A549 (cell line): ENCODE results near the gene ADAM19. TPM values are rescaled to one million over a fixed set of nuclear protein-coding genes. Genes with fewer than 3 reads are reported as not detected.

Experiments used
- ATAC-seq, 2 experiments: fragments of 200-7000 bp in 1 of 2; fragments of >200 bp in 1 of 2; cut with Nextera tagmentation in 1 of 2; cut with Tn5 transposase in 1 of 2; 3 replicates each; pipeline versions ENCODE4 v1.8.0 to v1.9.1; 2018 to 2020; ENCODE audit warnings: mild to moderate bottlenecking in 1 of 2, moderate library complexity in 1 of 2
- CTCF ChIA-PET: fragments of 300-600 bp; sonication (Branson Sonifier 250); formaldehyde crosslinking; extraction: SDS; loops from one replicate; lab custom pipeline; 2021; ENCODE audit warnings: antibody characterized with exemption, inconsistent platforms; lab: Yijun Ruan, JAX
- POLR2A ChIA-PET: fragments of 350-600 bp; formaldehyde crosslinking; extraction: SDS; loops from one replicate; lab custom pipeline; 2021; ENCODE audit warnings: antibody characterized with exemption, inconsistent platforms; lab: Yijun Ruan, JAX
- DNase-seq, 2 experiments: peaks; one replicate each; pipeline versions ENCODE4 v3.0.0 to v3.0.0-alpha.2; 2011 to 2016; ENCODE audit warnings: low read depth in 1 of 2, low spot score in 1 of 2
- FAIRE-seq: peaks from 2 replicates; lab custom pipeline; 2011; peaks lifted over from hg19 to GRCh38; lab: Jason Lieb, UNC
- H3K27ac ChIP-seq, 2 experiments: fragments of >200 bp; sonication (Bioruptor Twin); formaldehyde crosslinking; 3 replicates each; pipeline ENCODE4 v1.5.1; 2016 to 2017
- H3K4me1 ChIP-seq: fragments of >200 bp; sonication (Bioruptor Twin); formaldehyde crosslinking; 3 replicates; pipeline ENCODE4 v1.6.1; 2016
- H3K4me2 ChIP-seq: fragments of >200 bp; sonication (Bioruptor Twin); formaldehyde crosslinking; 3 replicates; pipeline ENCODE4 v1.6.1; 2016
- H3K4me3 ChIP-seq: fragments of >200 bp; sonication (Bioruptor Twin); formaldehyde crosslinking; 3 replicates; pipeline ENCODE4 v1.5.1; 2016
- H3K9me3 ChIP-seq: fragments of >200 bp; sonication (Bioruptor Twin); formaldehyde crosslinking; 3 replicates; pipeline ENCODE4 v1.6.1; 2016
- BHLHE40 ChIP-seq: IDR thresholded peaks from 2 replicates; pipeline ENCODE4 v1.6.1; 2012; ENCODE audit warnings: low read depth, low read length, inconsistent platforms
- CBX8 ChIP-seq: fragments of 200-600 bp; sonication (generic); IDR thresholded peaks from 2 replicates; pipeline ENCODE4 v1.6.1; 2016
- CHD2 ChIP-seq: fragments of 150-350 bp; IDR thresholded peaks from 2 replicates; pipeline ENCODE4 v1.6.1; 2014; ENCODE audit warnings: low read length; ENCODE audit not compliant: partially characterized antibody
- EHF ChIP-seq: fragments of 250-450 bp; sonication (Bioruptor Pico); IDR thresholded peaks from 2 replicates; pipeline ENCODE4 v1.5.0; 2020; ENCODE audit warnings: mild to moderate bottlenecking
- EP300 ChIP-seq, 2 experiments: fragments of >200 bp; sonication (Bioruptor Twin); formaldehyde crosslinking; IDR thresholded peaks; 2 replicates in 1 of 2; 3 replicates in 1 of 2; pipeline ENCODE4 v1.6.1; 2016 to 2017
- FOSB ChIP-seq: fragments of 250-450 bp; sonication (Bioruptor Pico); IDR thresholded peaks from 2 replicates; pipeline ENCODE4 v1.5.0; 2020; ENCODE audit warnings: mild to moderate bottlenecking, moderate library complexity
- FOXS1 ChIP-seq: fragments of 250-450 bp; sonication (Bioruptor Pico); IDR thresholded peaks from 2 replicates; pipeline ENCODE4 v1.5.0; 2020; ENCODE audit warnings: mild to moderate bottlenecking, moderate library complexity
- GATA3 ChIP-seq: IDR thresholded peaks from 2 replicates; pipeline ENCODE4 v1.6.1; 2012; ENCODE audit warnings: borderline replicate concordance
- HDAC2 ChIP-seq: fragments of 200-600 bp; sonication (generic); IDR thresholded peaks from 2 replicates; pipeline ENCODE4 v1.6.1; 2016
- HEYL ChIP-seq: fragments of 250-450 bp; sonication (Bioruptor Pico); IDR thresholded peaks from 2 replicates; pipeline ENCODE4 v1.8.0; 2021; ENCODE audit warnings: mild to moderate bottlenecking, moderate library complexity
- HOXA7 ChIP-seq: fragments of 250-450 bp; sonication (Bioruptor Pico); IDR thresholded peaks from 2 replicates; pipeline ENCODE4 v1.5.0; 2020; ENCODE audit warnings: mild to moderate bottlenecking, moderate library complexity
- KDM5A ChIP-seq: fragments of 200-600 bp; sonication (generic); IDR thresholded peaks from 2 replicates; pipeline ENCODE4 v1.6.1; 2016; ENCODE audit warnings: antibody characterized with exemption, mild to moderate bottlenecking
- MAFK ChIP-seq: fragments of 450-650 bp; IDR thresholded peaks from 2 replicates; pipeline ENCODE4 v1.6.1; 2014; ENCODE audit not compliant: partially characterized antibody
- MAZ ChIP-seq: fragments of 150-350 bp; IDR thresholded peaks from 2 replicates; pipeline ENCODE4 v1.6.1; 2014; ENCODE audit warnings: antibody characterized with exemption, low read depth, low read length, borderline replicate concordance
- NFE2L2 ChIP-seq: fragments of 150-350 bp; conservative IDR thresholded peaks from 2 replicates; pipeline ENCODE4 v1.6.1; 2014; ENCODE audit warnings: low read length
- NR3C1 ChIP-seq: fragments of >200 bp; sonication (Bioruptor Twin); formaldehyde crosslinking; IDR thresholded peaks from 3 replicates; pipeline ENCODE4 v1.6.1; 2017
- PBX3 ChIP-seq: IDR thresholded peaks from 2 replicates; pipeline ENCODE4 v1.6.1; 2012
- PHF8 ChIP-seq: fragments of 200-600 bp; sonication (generic); IDR thresholded peaks from 2 replicates; pipeline ENCODE4 v1.6.1; 2016; ENCODE audit warnings: low read depth, mild to moderate bottlenecking, antibody characterized with exemption, moderate library complexity, borderline replicate concordance
- POLR2A ChIP-seq: IDR thresholded peaks from 2 replicates; pipeline ENCODE4 v1.6.1; 2012; ENCODE audit warnings: mild to moderate bottlenecking, low read length
- POLR2AphosphoS2 ChIP-seq: conservative IDR thresholded peaks from 2 replicates; pipeline ENCODE4 v1.6.1; 2012; ENCODE audit warnings: low read length, improper control_type of control experiment, inconsistent platforms
- RAD21 ChIP-seq, 2 experiments: fragments of >200 bp in 1 of 2; sonication (Bioruptor Twin) in 1 of 2; formaldehyde crosslinking in 1 of 2; IDR thresholded peaks in 1 of 2; conservative IDR thresholded peaks in 1 of 2; 2 replicates in 1 of 2; 3 replicates in 1 of 2; pipeline ENCODE4 v1.6.1; 2012 to 2018; ENCODE audit warnings: inconsistent platforms in 1 of 2
- RCOR1 ChIP-seq: fragments of 150-350 bp; IDR thresholded peaks from 2 replicates; pipeline ENCODE4 v1.6.1; 2014; ENCODE audit warnings: antibody characterized with exemption, low read length, low read depth
- RNF2 ChIP-seq: fragments of 200-600 bp; sonication (generic); IDR thresholded peaks from 2 replicates; pipeline ENCODE4 v1.6.1; 2016; ENCODE audit warnings: low read depth, mild to moderate bottlenecking, antibody characterized with exemption, moderate library complexity, borderline replicate concordance
- SMC3 ChIP-seq: fragments of >200 bp; sonication (Bioruptor Twin); formaldehyde crosslinking; IDR thresholded peaks from 3 replicates; pipeline ENCODE4 v1.6.1; 2018; ENCODE audit warnings: inconsistent platforms
- SREBF2 ChIP-seq: fragments of 450-650 bp; IDR thresholded peaks from 2 replicates; pipeline ENCODE4 v1.6.1; 2014; ENCODE audit warnings: mild to moderate bottlenecking, moderate library complexity
- ZC3H11A ChIP-seq: fragments of 450-650 bp; IDR thresholded peaks from 2 replicates; pipeline ENCODE4 v1.6.1; 2014; ENCODE audit warnings: antibody characterized with exemption, mild to moderate bottlenecking
- ZNF302 ChIP-seq: fragments of 250-450 bp; sonication (Bioruptor Pico); IDR thresholded peaks from 2 replicates; pipeline ENCODE4 v1.9.0; 2021; ENCODE audit warnings: inconsistent platforms, mild to moderate bottlenecking, moderate library complexity
- ZSCAN20 ChIP-seq: fragments of 250-450 bp; sonication (Bioruptor Pico); IDR thresholded peaks from 2 replicates; pipeline ENCODE4 v1.8.0; 2022; ENCODE audit warnings: mild to moderate bottlenecking, moderate library complexity
- WGBS: methylation state at CpG from one replicate; pipeline ENCODE4 v1.1.6; 2017; ENCODE audit errors: missing lambda C conversion rate; 5-methylcytosine and 5-hydroxymethylcytosine counted together
- polyA plus RNA-seq, 4 experiments: library from polyadenylated mRNA; depleted of rRNA in 3 of 4; stranded (reverse); fragments of >200 nt; fragmentation: RNase III in 1 of 4; extraction: RNeasy Plus Mini Kit Qiagen cat#74134 plus additional on column Dnase treatment in 1 of 4; gene quantifications; 2 replicates in 3 of 4; 3 replicates in 1 of 4; pipeline ENCODE4 v1.2.3, GENCODE V29; 2011 to 2017
- TF ChIP-seq, protein P1 (sequence below): fragments of 150-350 bp; IDR thresholded peaks from 2 replicates; pipeline ENCODE4 v1.6.1; 2014; ENCODE audit warnings: low read depth, mild to moderate bottlenecking, low read length
- TF ChIP-seq, protein P2 (sequence below): fragments of 450-650 bp; IDR thresholded peaks from 2 replicates; pipeline ENCODE4 v1.6.1; 2014; ENCODE audit warnings: antibody characterized with exemption

Gene ADAM19
- polyA plus RNA-seq, 2 of the 4 experiments (the other 2 are of a cell fraction), result 7.7 to 15.2 TPM

GRCh38 chr5:157446412-157446935 is 129.1 kb downstream of the ADAM19 start:
- WGBS, result 91% methylated on average over 9 of the region's 9 CpGs
- no peak for TF ChIP-seq SMC3
- no peak for TF ChIP-seq GATA3
- no peak for TF ChIP-seq RCOR1
- no peak for TF ChIP-seq ZC3H11A
- TF ChIP-seq EHF (CRISPR knock-in tag), result no peak
- no peak for TF ChIP-seq NFE2L2
- TF ChIP-seq FOSB (CRISPR knock-in tag), result no peak
- TF ChIP-seq POLR2AphosphoS2, result no peak
- no peak for TF ChIP-seq MAZ
- no peak for TF ChIP-seq SREBF2
- TF ChIP-seq MAFK, result no peak
- TF ChIP-seq, protein P1, sequence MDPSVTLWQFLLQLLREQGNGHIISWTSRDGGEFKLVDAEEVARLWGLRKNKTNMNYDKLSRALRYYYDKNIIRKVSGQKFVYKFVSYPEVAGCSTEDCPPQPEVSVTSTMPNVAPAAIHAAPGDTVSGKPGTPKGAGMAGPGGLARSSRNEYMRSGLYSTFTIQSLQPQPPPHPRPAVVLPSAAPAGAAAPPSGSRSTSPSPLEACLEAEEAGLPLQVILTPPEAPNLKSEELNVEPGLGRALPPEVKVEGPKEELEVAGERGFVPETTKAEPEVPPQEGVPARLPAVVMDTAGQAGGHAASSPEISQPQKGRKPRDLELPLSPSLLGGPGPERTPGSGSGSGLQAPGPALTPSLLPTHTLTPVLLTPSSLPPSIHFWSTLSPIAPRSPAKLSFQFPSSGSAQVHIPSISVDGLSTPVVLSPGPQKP, result no peak
- no peak for TF ChIP-seq KDM5A
- TF ChIP-seq RNF2, result no peak
- no peak for TF ChIP-seq HOXA7
- TF ChIP-seq, protein P2, sequence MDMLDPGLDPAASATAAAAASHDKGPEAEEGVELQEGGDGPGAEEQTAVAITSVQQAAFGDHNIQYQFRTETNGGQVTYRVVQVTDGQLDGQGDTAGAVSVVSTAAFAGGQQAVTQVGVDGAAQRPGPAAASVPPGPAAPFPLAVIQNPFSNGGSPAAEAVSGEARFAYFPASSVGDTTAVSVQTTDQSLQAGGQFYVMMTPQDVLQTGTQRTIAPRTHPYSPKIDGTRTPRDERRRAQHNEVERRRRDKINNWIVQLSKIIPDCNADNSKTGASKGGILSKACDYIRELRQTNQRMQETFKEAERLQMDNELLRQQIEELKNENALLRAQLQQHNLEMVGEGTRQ, result no peak
- TF ChIP-seq FOXS1 (CRISPR knock-in tag), result no peak
- no peak for TF ChIP-seq BHLHE40
- TF ChIP-seq, all 56 proteins: peak for 0
- Histone ChIP-seq H3K27ac (no peak overlapping the region), H3K4me3 (no peak overlapping the region), H3K9me3 (no peaks in the 10 kb centered on the region), H3K4me2 (no peak overlapping the region), H3K4me1 (no peaks in the 10 kb centered on the region)
- no peak for FAIRE-seq
- ChIA-PET POLR2A (no interaction called here), CTCF (interaction anchor here (1.2 to 2.6 kb wide), 4 partner anchors 23 to 272 kb away, joined by 3 to 11 read pairs (median 5); no protein-coding TSS in a partner anchor)
- no peak for DNase-seq
- ATAC-seq, result no peak

DNA sequence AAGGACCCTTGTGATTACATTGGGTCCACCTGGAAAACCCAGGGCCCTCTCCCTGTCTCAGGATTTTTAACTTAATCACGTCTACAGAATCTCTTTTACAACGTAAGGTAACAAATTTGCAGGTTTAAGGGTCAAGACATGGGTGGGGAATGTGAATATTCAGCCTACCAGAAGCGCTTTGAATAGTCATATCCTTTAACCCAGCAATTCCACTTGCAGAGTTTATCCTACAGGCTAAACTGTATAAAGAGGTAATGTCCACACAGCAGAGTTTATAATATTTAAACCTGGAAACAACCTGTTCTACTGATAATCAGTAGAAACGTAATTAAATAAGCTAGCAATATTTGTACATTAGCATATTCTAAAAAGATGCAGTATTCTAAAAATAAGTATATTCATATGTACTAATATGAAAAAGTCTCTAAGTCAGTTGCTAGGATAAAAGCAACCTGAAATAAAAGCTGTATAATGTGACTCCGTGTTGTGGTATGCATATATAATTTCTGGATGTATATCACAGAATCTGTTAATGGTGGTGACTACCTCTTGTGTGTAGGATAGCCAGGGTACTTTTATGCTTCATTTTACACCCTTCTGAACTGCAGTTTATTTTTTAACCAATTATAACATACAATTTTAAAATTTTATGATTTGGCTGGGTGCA is 129.7 kb downstream of the ADAM19 start:
- Histone ChIP-seq H3K9me3 (no peaks in the 10 kb centered on the region), H3K4me3 (no peak overlapping the region), H3K4me2 (no peak overlapping the region), H3K4me1 (no peaks in the 10 kb centered on the region), H3K27ac (no peak overlapping the region)
- DNase-seq (no peak), ATAC-seq (no peak), FAIRE-seq (no peak)
- 85% methylated on average over 5 of the region's 5 CpGs for WGBS
- no peak for TF ChIP-seq ZNF302 (CRISPR knock-in tag)
- no peak for TF ChIP-seq FOSB (CRISPR knock-in tag)
- no peak for TF ChIP-seq CBX8
- no peak for TF ChIP-seq GATA3
- no peak for TF ChIP-seq POLR2A
- no peak for TF ChIP-seq EP300 (IDR thresholded peaks at IDR 0.05)
- no peak for TF ChIP-seq PBX3
- no peak for TF ChIP-seq CHD2
- no peak for TF ChIP-seq HEYL (CRISPR knock-in tag)
- no peak for TF ChIP-seq RAD21 (conservative IDR thresholded peaks at IDR 0.05 in 1 of 2, IDR thresholded peaks at IDR 0.05 in 1 of 2)
- TF ChIP-seq FOXS1 (CRISPR knock-in tag), result no peak
- no peak for TF ChIP-seq ZSCAN20 (CRISPR knock-in tag)
- TF ChIP-seq NR3C1, result no peak
- TF ChIP-seq PHF8, result no peak
- TF ChIP-seq HDAC2, result no peak
- TF ChIP-seq HOXA7, result no peak
- CTCF ChIA-PET, result interaction anchor here (1.6 to 2.6 kb wide), 2 partner anchors 31 to 272 kb away, joined by 6 to 11 read pairs; no protein-coding TSS in a partner anchor
- POLR2A ChIA-PET, result no interaction called here
